ENCODE results near the gene COPG2. TPM values are rescaled to one million over a fixed set of nuclear protein-coding genes. Genes with fewer than 3 reads are reported as not detected.

The COPG2 gene
- total and polyA plus RNA-seq, 2 experiments from 2014 or later = 4.9 to 66.3 TPM

DNA sequence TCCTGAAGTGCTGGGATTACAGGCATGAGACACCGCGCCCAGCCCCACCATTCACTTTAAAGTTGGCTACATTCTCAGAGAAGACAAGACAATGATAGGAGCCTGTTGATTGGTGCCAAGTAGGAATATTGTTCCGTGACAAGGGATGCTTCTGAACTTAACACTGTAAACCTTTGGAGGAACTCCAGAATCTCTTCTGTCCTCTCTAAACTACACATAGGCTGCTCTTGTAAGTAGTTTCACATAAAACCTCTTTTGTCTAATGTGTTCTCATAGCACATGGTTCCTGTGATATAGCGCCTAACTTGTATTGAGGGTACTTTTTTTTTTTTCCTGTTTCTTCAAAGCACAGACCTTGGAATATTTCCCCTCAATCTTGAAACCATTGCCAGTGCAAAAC lies 3.6 kb upstream of the COPG2 start:
- Mint-ChIP-seq H3K27me3 (ENCODE audit: insufficient read depth, low read depth, poor library complexity) (peaks cover 2% of the 10 kb centered on the region), H3K4me1 (peaks cover 20% of the 10 kb centered on the region), H3K9me3 (no peaks in the 10 kb centered on the region), H3K36me3 (ENCODE audit: low read depth) (no peaks in the 10 kb centered on the region), H3K27ac (no peak overlapping the region), H3K4me3 (no peak overlapping the region)
- H3K4me2 ChIP-seq = no peak overlapping the region
- H3K27me3 ChIP-seq (ENCODE audit: insufficient read depth) = peaks cover 8% of the 10 kb centered on the region
- H4K20me1 ChIP-seq (replicated peaks; ENCODE audit: insufficient read depth) = no peaks in the 10 kb centered on the region
- H3K4me3 ChIP-seq = no peak overlapping the region
- no peaks in the 10 kb centered on the region for H3K36me3 ChIP-seq (ENCODE audit: insufficient read depth)
- no peaks in the 10 kb centered on the region for H3K9me2 ChIP-seq (ENCODE audit: insufficient read depth)
- no peak overlapping the region; the same call in 1 of the 2 replicates for H2AFZ ChIP-seq
- no peak for TF ChIP-seq EZH2 (IDR thresholded peaks at IDR 0.05; ENCODE audit: low read depth, unreplicated experiment)
- no peak for DNase-seq (ENCODE audit: low spot score)
- ATAC-seq = no peak
- no peak overlapping the region for H3K27ac ChIP-seq (ENCODE audit: low read depth)
- no peaks in the 10 kb centered on the region for H3F3A ChIP-seq (replicated peaks; ENCODE audit: low read depth)
- no peaks in the 10 kb centered on the region for H3K79me2 ChIP-seq (replicated peaks; ENCODE audit: insufficient read depth)
- H3K4me1 ChIP-seq (ENCODE audit: insufficient read depth) = peaks cover 4% of the 10 kb centered on the region; the same call in 1 of the 2 replicates

DNA sequence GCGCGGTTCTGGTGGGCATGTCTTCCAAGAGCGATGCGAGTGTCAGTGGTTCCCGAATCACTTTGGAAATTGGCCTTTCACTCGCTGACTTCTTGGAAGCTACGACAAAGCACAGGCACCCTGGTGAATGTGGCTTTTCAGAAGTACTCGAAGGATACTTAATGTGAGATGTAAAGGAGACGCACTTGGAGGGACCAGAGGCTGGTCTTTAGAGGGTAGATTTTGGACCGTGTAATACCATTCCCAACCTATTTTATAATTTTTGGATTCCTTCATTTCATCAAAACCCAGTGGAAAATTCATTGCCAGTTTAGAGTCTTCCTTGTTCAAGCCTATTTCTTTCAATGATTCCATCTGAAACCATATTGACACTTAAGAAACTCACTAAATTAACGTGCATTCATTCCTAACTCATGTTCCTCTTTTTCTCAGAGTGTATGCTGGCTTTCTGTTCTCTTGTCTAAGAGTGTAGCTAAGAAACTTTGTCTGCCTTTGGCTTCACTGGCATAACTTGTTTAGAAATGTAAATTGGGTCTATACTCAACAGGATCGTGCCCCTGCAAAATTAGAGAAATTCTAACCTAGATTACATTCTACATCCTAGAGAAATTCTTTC lies 645 bp upstream of the COPG2 start:
- Histone ChIP-seq H3K27me3 (ENCODE audit: insufficient read depth) (peaks cover 8% of the 10 kb centered on the region), H3K9me2 (ENCODE audit: insufficient read depth) (no peaks in the 10 kb centered on the region), H3K4me3 (peak overlapping the region; percentile 98), H4K20me1 (replicated peaks; ENCODE audit: insufficient read depth) (no peaks in the 10 kb centered on the region), H3K4me2 (peak overlapping the region; percentile 95), H3K36me3 (ENCODE audit: insufficient read depth) (peaks cover 3% of the 10 kb centered on the region; the same call in 1 of the 2 replicates), H3K4me1 (ENCODE audit: insufficient read depth) (peaks cover 4% of the 10 kb centered on the region; the same call in 1 of the 2 replicates), H3K27ac (ENCODE audit: low read depth) (no peak overlapping the region), H2AFZ (peak overlapping the region; percentile 96), H3F3A (replicated peaks; ENCODE audit: low read depth) (no peaks in the 10 kb centered on the region), H3K79me2 (replicated peaks; ENCODE audit: insufficient read depth) (no peaks in the 10 kb centered on the region)
- H3K9me3 Mint-ChIP-seq = no peaks in the 10 kb centered on the region
- H3K27me3 Mint-ChIP-seq (ENCODE audit: insufficient read depth, low read depth, poor library complexity) = peaks cover 2% of the 10 kb centered on the region
- peaks cover 14% of the 10 kb centered on the region; the same call in 2 of the 3 replicates for H3K4me1 Mint-ChIP-seq
- H3K27ac Mint-ChIP-seq = no peak overlapping the region
- peak overlapping the region; percentile 89 for H3K4me3 Mint-ChIP-seq
- ATAC-seq = peak; percentile 31
- DNase-seq (ENCODE audit: low spot score) = no peak
- peaks cover 6% of the 10 kb centered on the region; the same call in 2 of the 3 replicates for H3K36me3 Mint-ChIP-seq (ENCODE audit: low read depth)
- TF ChIP-seq, protein P1, sequence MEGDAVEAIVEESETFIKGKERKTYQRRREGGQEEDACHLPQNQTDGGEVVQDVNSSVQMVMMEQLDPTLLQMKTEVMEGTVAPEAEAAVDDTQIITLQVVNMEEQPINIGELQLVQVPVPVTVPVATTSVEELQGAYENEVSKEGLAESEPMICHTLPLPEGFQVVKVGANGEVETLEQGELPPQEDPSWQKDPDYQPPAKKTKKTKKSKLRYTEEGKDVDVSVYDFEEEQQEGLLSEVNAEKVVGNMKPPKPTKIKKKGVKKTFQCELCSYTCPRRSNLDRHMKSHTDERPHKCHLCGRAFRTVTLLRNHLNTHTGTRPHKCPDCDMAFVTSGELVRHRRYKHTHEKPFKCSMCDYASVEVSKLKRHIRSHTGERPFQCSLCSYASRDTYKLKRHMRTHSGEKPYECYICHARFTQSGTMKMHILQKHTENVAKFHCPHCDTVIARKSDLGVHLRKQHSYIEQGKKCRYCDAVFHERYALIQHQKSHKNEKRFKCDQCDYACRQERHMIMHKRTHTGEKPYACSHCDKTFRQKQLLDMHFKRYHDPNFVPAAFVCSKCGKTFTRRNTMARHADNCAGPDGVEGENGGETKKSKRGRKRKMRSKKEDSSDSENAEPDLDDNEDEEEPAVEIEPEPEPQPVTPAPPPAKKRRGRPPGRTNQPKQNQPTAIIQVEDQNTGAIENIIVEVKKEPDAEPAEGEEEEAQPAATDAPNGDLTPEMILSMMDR (conservative IDR thresholded peaks at IDR 0.05; ENCODE audit: low read depth in 2 of 2) = no peak
- TF ChIP-seq, protein P2, sequence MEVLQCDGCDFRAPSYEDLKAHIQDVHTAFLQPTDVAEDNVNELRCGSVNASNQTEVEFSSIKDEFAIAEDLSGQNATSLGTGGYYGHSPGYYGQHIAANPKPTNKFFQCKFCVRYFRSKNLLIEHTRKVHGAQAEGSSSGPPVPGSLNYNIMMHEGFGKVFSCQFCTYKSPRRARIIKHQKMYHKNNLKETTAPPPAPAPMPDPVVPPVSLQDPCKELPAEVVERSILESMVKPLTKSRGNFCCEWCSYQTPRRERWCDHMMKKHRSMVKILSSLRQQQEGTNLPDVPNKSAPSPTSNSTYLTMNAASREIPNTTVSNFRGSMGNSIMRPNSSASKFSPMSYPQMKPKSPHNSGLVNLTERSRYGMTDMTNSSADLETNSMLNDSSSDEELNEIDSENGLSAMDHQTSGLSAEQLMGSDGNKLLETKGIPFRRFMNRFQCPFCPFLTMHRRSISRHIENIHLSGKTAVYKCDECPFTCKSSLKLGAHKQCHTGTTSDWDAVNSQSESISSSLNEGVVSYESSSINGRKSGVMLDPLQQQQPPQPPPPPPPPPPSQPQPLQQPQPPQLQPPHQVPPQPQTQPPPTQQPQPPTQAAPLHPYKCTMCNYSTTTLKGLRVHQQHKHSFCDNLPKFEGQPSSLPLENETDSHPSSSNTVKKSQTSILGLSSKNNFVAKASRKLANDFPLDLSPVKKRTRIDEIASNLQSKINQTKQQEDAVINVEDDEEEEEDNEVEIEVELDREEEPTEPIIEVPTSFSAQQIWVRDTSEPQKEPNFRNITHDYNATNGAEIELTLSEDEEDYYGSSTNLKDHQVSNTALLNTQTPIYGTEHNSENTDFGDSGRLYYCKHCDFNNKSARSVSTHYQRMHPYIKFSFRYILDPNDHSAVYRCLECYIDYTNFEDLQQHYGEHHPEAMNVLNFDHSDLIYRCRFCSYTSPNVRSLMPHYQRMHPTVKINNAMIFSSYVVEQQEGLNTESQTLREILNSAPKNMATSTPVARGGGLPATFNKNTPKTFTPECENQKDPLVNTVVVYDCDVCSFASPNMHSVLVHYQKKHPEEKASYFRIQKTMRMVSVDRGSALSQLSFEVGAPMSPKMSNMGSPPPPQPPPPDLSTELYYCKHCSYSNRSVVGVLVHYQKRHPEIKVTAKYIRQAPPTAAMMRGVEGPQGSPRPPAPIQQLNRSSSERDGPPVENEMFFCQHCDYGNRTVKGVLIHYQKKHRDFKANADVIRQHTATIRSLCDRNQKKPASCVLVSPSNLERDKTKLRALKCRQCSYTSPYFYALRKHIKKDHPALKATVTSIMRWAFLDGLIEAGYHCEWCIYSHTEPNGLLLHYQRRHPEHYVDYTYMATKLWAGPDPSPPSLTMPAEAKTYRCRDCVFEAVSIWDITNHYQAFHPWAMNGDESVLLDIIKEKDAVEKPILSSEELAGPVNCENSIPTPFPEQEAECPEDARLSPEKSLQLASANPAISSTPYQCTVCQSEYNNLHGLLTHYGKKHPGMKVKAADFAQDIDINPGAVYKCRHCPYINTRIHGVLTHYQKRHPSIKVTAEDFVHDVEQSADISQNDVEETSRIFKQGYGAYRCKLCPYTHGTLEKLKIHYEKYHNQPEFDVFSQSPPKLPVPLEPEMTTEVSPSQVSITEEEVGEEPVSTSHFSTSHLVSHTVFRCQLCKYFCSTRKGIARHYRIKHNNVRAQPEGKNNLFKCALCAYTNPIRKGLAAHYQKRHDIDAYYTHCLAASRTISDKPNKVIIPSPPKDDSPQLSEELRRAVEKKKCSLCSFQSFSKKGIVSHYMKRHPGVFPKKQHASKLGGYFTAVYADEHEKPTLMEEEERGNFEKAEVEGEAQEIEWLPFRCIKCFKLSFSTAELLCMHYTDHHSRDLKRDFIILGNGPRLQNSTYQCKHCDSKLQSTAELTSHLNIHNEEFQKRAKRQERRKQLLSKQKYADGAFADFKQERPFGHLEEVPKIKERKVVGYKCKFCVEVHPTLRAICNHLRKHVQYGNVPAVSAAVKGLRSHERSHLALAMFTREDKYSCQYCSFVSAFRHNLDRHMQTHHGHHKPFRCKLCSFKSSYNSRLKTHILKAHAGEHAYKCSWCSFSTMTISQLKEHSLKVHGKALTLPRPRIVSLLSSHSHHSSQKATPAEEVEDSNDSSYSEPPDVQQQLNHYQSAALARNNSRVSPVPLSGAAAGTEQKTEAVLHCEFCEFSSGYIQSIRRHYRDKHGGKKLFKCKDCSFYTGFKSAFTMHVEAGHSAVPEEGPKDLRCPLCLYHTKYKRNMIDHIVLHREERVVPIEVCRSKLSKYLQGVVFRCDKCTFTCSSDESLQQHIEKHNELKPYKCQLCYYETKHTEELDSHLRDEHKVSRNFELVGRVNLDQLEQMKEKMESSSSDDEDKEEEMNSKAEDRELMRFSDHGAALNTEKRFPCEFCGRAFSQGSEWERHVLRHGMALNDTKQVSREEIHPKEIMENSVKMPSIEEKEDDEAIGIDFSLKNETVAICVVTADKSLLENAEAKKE (CRISPR knock-in tag; IDR thresholded peaks at IDR 0.05) = no peak
- TF ChIP-seq CREB1 (CRISPR knock-in tag; IDR thresholded peaks at IDR 0.05; ENCODE audit: low read depth) (no peak), STAT1 (IDR thresholded peaks at IDR 0.05; ENCODE audit: unreplicated experiment) (no peak), POLR2AphosphoS5 (IDR thresholded peaks at IDR 0.05; ENCODE audit: low read depth) (no peak), JUNB (IDR thresholded peaks at IDR 0.05; ENCODE audit: unreplicated experiment) (no peak)
- TF ChIP-seq, protein P3, sequence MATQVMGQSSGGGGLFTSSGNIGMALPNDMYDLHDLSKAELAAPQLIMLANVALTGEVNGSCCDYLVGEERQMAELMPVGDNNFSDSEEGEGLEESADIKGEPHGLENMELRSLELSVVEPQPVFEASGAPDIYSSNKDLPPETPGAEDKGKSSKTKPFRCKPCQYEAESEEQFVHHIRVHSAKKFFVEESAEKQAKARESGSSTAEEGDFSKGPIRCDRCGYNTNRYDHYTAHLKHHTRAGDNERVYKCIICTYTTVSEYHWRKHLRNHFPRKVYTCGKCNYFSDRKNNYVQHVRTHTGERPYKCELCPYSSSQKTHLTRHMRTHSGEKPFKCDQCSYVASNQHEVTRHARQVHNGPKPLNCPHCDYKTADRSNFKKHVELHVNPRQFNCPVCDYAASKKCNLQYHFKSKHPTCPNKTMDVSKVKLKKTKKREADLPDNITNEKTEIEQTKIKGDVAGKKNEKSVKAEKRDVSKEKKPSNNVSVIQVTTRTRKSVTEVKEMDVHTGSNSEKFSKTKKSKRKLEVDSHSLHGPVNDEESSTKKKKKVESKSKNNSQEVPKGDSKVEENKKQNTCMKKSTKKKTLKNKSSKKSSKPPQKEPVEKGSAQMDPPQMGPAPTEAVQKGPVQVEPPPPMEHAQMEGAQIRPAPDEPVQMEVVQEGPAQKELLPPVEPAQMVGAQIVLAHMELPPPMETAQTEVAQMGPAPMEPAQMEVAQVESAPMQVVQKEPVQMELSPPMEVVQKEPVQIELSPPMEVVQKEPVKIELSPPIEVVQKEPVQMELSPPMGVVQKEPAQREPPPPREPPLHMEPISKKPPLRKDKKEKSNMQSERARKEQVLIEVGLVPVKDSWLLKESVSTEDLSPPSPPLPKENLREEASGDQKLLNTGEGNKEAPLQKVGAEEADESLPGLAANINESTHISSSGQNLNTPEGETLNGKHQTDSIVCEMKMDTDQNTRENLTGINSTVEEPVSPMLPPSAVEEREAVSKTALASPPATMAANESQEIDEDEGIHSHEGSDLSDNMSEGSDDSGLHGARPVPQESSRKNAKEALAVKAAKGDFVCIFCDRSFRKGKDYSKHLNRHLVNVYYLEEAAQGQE (IDR thresholded peaks at IDR 0.05; ENCODE audit: unreplicated experiment) = no peak
